CD4-positive, alpha-beta memory T cell (primary cell): ENCODE results near the gene C1S. TPM values are rescaled to one million over a fixed set of nuclear protein-coding genes. Genes with fewer than 3 reads are reported as not detected.

ENCODE experiments used
- CTCF ChIA-PET: fragments of 350-600 bp; sonication (Branson Sonifier 250); formaldehyde crosslinking; loops from one replicate; lab custom pipeline; 2021; ENCODE audit warnings: inconsistent platforms; ENCODE audit not compliant: partially characterized antibody; lab: Charles Lee
- POLR2A ChIA-PET: fragments of 350-600 bp; sonication (Branson Sonifier 250); formaldehyde crosslinking; loops from one replicate; lab custom pipeline; 2021; ENCODE audit not compliant: partially characterized antibody; lab: Charles Lee
- DNase-seq, 5 donors: peaks; one replicate each; pipeline versions ENCODE4 v3.0.0 to v3.0.0-alpha.2; 2020 to 2022; ENCODE audit warnings: mixed read lengths in 1 of 5
- H3K27ac ChIP-seq: one replicate; pipeline ENCODE4 v1.7.0; 2013; ENCODE audit warnings: low read depth, low read length
- H3K27me3 ChIP-seq: 2 replicates; pipeline ENCODE4 v1.7.0; 2013; ENCODE audit warnings: mild to moderate bottlenecking, low read length, moderate library complexity; ENCODE audit not compliant: insufficient read depth
- H3K36me3 ChIP-seq: 2 replicates; pipeline ENCODE4 v1.7.0; 2013; ENCODE audit warnings: mild to moderate bottlenecking, low read length, moderate library complexity; ENCODE audit not compliant: insufficient read depth
- H3K4me1 ChIP-seq: 2 replicates; pipeline ENCODE4 v1.7.0; 2013; ENCODE audit warnings: mild to moderate bottlenecking, low read length, moderate library complexity; ENCODE audit not compliant: insufficient read depth
- H3K4me3 ChIP-seq, 2 donors: one replicate each; pipeline ENCODE4 v1.7.0; 2013; ENCODE audit warnings: low read length in 2 of 2, mild to moderate bottlenecking in 1 of 2
- H3K9me3 ChIP-seq, 2 donors: one replicate each; pipeline ENCODE4 v1.7.0; 2013; ENCODE audit warnings: low read length in 2 of 2, control low read depth in 1 of 2; ENCODE audit not compliant: control insufficient read depth in 1 of 2
- H3K27ac Mint-ChIP-seq, 7 donors: one replicate each; pipeline ENCODE4 v1.8.0; 2020 to 2021; ENCODE audit warnings: mixed read lengths in 7 of 7, mild to moderate bottlenecking in 6 of 7, inconsistent platforms in 3 of 7, moderate library complexity in 3 of 7
- H3K27me3 Mint-ChIP-seq, 2 donors: one replicate each; pipeline ENCODE4 v1.8.0; 2020 to 2021; ENCODE audit warnings: mixed read lengths in 2 of 2
- H3K36me3 Mint-ChIP-seq, 2 donors: one replicate each; pipeline ENCODE4 v1.8.0; 2020 to 2021; ENCODE audit warnings: mixed read lengths in 2 of 2, inconsistent platforms in 1 of 2, mild to moderate bottlenecking in 1 of 2
- H3K4me1 Mint-ChIP-seq, 4 donors: one replicate each; pipeline ENCODE4 v1.8.0; 2020 to 2021; ENCODE audit warnings: mixed read lengths in 4 of 4, mild to moderate bottlenecking in 1 of 4
- H3K4me3 Mint-ChIP-seq, 8 donors: one replicate each; pipeline ENCODE4 v1.8.0; 2020 to 2021; ENCODE audit warnings: mixed read lengths in 8 of 8, mild to moderate bottlenecking in 7 of 8, moderate library complexity in 6 of 8, inconsistent platforms in 3 of 8
- H3K9me3 Mint-ChIP-seq, 8 donors: one replicate each; pipeline ENCODE4 v1.8.0; 2020 to 2021; ENCODE audit warnings: mixed read lengths in 8 of 8, mild to moderate bottlenecking in 5 of 8, inconsistent platforms in 3 of 8, moderate library complexity in 1 of 8
- intact Hi-C: fragments of 100-400 bp; cut with micrococcal nuclease; formaldehyde crosslinking; loops from one replicate; pipeline ENCODE4 v1.15.1; 2023
- polyA plus RNA-seq, 2 donors: library from polyadenylated mRNA; unstranded; fragments of 300-500 nt; fragmentation: Illumina TruSeq; gene quantifications; one replicate each; pipeline ENCODE4 v1.2.3, GENCODE V29; 2021
- total RNA-seq, 2 experiments: library from RNA; stranded (reverse); gene quantifications; one replicate each; pipeline ENCODE4 v1.2.3, GENCODE V29; 2021

C1S gene
- total and polyA plus RNA-seq, 4 experiments from 2014 or later: 1.3 to 2.6 TPM; not detected in 2

- Mint-ChIP-seq H3K9me3 (peaks cover 0 to 3% (median 0%) of the 10 kb centered on the region in 8 donors), H3K27me3 (peaks cover 3% of the 10 kb centered on the region in 2 donors), H3K36me3 (peaks cover 0 to 5% of the 10 kb centered on the region in 2 donors), H3K4me3 (no peak overlapping the region), H3K27ac (no peak overlapping the region), H3K4me1 (no peaks in the 10 kb centered on the region)
- Histone ChIP-seq H3K9me3 (no peaks in the 10 kb centered on the region), H3K4me1 (no peaks in the 10 kb centered on the region), H3K4me3 (no peak overlapping the region), H3K36me3 (no peaks in the 10 kb centered on the region), H3K27me3 (no peaks in the 10 kb centered on the region), H3K27ac (no peak overlapping the region)
- POLR2A ChIA-PET: no interaction called here
- intact Hi-C loops: no loop called here
- no peak for DNase-seq
- CTCF ChIA-PET: no interaction called here
Observed at GRCh38 chr12:7081037-7081436, 20.5 kb downstream of the C1S start.

GRCh38 chr12:7083125-7083524 is 22.6 kb downstream of the C1S start:
- H3K36me3 ChIP-seq: no peaks in the 10 kb centered on the region
- Mint-ChIP-seq H3K4me3 (no peak overlapping the region), H3K9me3 (peaks cover 0 to 3% (median 0%) of the 10 kb centered on the region in 8 donors), H3K27me3 (peaks cover 0 to 3% of the 10 kb centered on the region in 2 donors), H3K4me1 (no peaks in the 10 kb centered on the region), H3K36me3 (peaks cover 0 to 5% of the 10 kb centered on the region in 2 donors), H3K27ac (no peak overlapping the region)
- CTCF ChIA-PET: no interaction called here
- POLR2A ChIA-PET: no interaction called here
- H3K4me1 ChIP-seq: no peaks in the 10 kb centered on the region
- intact Hi-C loops: no loop called here
- no peaks in the 10 kb centered on the region for H3K27me3 ChIP-seq
- H3K4me3 ChIP-seq: no peak overlapping the region
- no peak for DNase-seq
- H3K27ac ChIP-seq: no peak overlapping the region
- H3K9me3 ChIP-seq: no peaks in the 10 kb centered on the region

GRCh38 chr12:7089196-7089871 is 28.8 kb downstream of the C1S start:
- POLR2A ChIA-PET: interaction anchor here (1.2 kb wide), 1 partner anchor 145 kb away, joined by 4 read pairs; no protein-coding TSS in a partner anchor
- intact Hi-C loops: no loop called here

GRCh38 chr12:7090222-7090998 is 29.9 kb downstream of the C1S start:
- peak overlapping the region in 1 of 7 donors; percentile 88 for H3K27ac Mint-ChIP-seq
- no peak overlapping the region for H3K4me3 ChIP-seq
- ChIA-PET POLR2A (interaction anchor here (1.2 kb wide), 2 partner anchors 146 to 223 kb away, joined by 3 to 4 read pairs; partner anchors contain the start of gene TPI1), CTCF (interaction anchor here (1.0 to 5.3 kb wide), 7 partner anchors 12 to 167 kb away, joined by 3 to 29 read pairs (median 5); partner anchors contain the start of genes C12orf57, C1RL and RNU7-1)
- intact Hi-C loops: loop anchor here (5.0 kb wide), 1 partner anchor 73 kb away; the partner anchor contains the start of gene LPCAT3
- H3K4me1 ChIP-seq: peaks cover 15% of the 10 kb centered on the region
- peaks cover 0 to 3% of the 10 kb centered on the region in 2 donors for H3K36me3 Mint-ChIP-seq
- H3K4me3 Mint-ChIP-seq: peak overlapping the region in 1 of 8 donors; percentile 20
- H3K27me3 Mint-ChIP-seq: no peaks in the 10 kb centered on the region
- H3K27ac ChIP-seq: no peak overlapping the region
- no peaks in the 10 kb centered on the region for H3K9me3 ChIP-seq
- H3K36me3 ChIP-seq: no peaks in the 10 kb centered on the region
- peaks cover 6 to 12% (median 8%) of the 10 kb centered on the region in 4 donors for H3K4me1 Mint-ChIP-seq
- DNase-seq: no peak
- no peaks in the 10 kb centered on the region for H3K27me3 ChIP-seq
- H3K9me3 Mint-ChIP-seq: peaks cover 0 to 1% (median 0%) of the 10 kb centered on the region in 8 donors

More at GRCh38 chr12:7089196-7089871, 28.8 kb downstream of the C1S start:
- Mint-ChIP-seq H3K27ac (peak overlapping the region in 1 of 7 donors; percentile 38), H3K27me3 (no peaks in the 10 kb centered on the region), H3K4me1 (peaks cover 6 to 12% (median 8%) of the 10 kb centered on the region in 4 donors), H3K9me3 (no peaks in the 10 kb centered on the region), H3K36me3 (peaks cover 0 to 2% of the 10 kb centered on the region in 2 donors), H3K4me3 (no peak overlapping the region)
- DNase-seq: no peak
- no peak overlapping the region for H3K27ac ChIP-seq
- H3K4me3 ChIP-seq: no peak overlapping the region
- H3K9me3 ChIP-seq: no peaks in the 10 kb centered on the region
- H3K36me3 ChIP-seq: no peaks in the 10 kb centered on the region
- peaks cover 15% of the 10 kb centered on the region for H3K4me1 ChIP-seq
- H3K27me3 ChIP-seq: no peaks in the 10 kb centered on the region
- CTCF ChIA-PET: interaction anchor here (1.3 to 5.3 kb wide), 3 partner anchors 18 to 144 kb away, joined by 3 to 29 read pairs (median 7); partner anchors contain the start of gene C1RL

- no peaks in the 10 kb centered on the region for H3K27me3 ChIP-seq
- H3K4me3 ChIP-seq: no peak overlapping the region
- Mint-ChIP-seq H3K27me3 (no peaks in the 10 kb centered on the region), H3K36me3 (peaks cover 0 to 3% of the 10 kb centered on the region in 2 donors), H3K9me3 (peaks cover 0 to 1% (median 0%) of the 10 kb centered on the region in 8 donors), H3K4me1 (peaks cover 6 to 12% (median 8%) of the 10 kb centered on the region in 4 donors), H3K27ac (peak overlapping the region in 1 of 7 donors; percentile 81), H3K4me3 (peak overlapping the region in 2 of 8 donors; percentile 17 to 21)
- no peak for DNase-seq
- no peak overlapping the region for H3K27ac ChIP-seq
- no peaks in the 10 kb centered on the region for H3K36me3 ChIP-seq
- no peaks in the 10 kb centered on the region for H3K9me3 ChIP-seq
- H3K4me1 ChIP-seq: peaks cover 15% of the 10 kb centered on the region
- intact Hi-C loops: loop anchor here (5.0 kb wide), 1 partner anchor 74 kb away; the partner anchor contains the start of gene LPCAT3
- ChIA-PET POLR2A (interaction anchor here (1.2 kb wide), 1 partner anchor 224 kb away, joined by 3 read pairs; the partner anchor contains the start of gene TPI1), CTCF (interaction anchor here (0.9 to 5.3 kb wide), 10 partner anchors 11 to 167 kb away, joined by 3 to 29 read pairs (median 3); partner anchors contain the start of genes C12orf57, C1RL and RNU7-1)
Observed at GRCh38 chr12:7091171-7091570, 30.7 kb downstream of the C1S start.

- H3K27me3 Mint-ChIP-seq: no peaks in the 10 kb centered on the region
- Histone ChIP-seq H3K9me3 (no peaks in the 10 kb centered on the region), H3K4me3 (peak overlapping the region in 1 of 2 donors; percentile 56), H3K27me3 (no peaks in the 10 kb centered on the region), H3K4me1 (peaks cover 15% of the 10 kb centered on the region), H3K27ac (peak overlapping the region; percentile 44), H3K36me3 (no peaks in the 10 kb centered on the region)
- DNase-seq: no peak
- H3K9me3 Mint-ChIP-seq: peaks cover 0 to 1% (median 0%) of the 10 kb centered on the region in 8 donors
- H3K4me1 Mint-ChIP-seq: peaks cover 6 to 12% (median 8%) of the 10 kb centered on the region in 4 donors
- peaks cover 0 to 3% of the 10 kb centered on the region in 2 donors for H3K36me3 Mint-ChIP-seq
- H3K4me3 Mint-ChIP-seq: peak overlapping the region; percentile 70 to 90 (median 86)
- ChIA-PET CTCF (interaction anchor here (0.9 to 5.3 kb wide), 13 partner anchors 11 to 168 kb away, joined by 3 to 29 read pairs (median 3); partner anchors contain the start of genes C12orf57, C1RL and RNU7-1), POLR2A (interaction anchor here (1.2 to 2.3 kb wide), 2 partner anchors 16 to 224 kb away, joined by 3 to 6 read pairs; partner anchors contain the start of gene TPI1)
- intact Hi-C loops: loop anchor here (1.0 to 5.0 kb wide), 4 partner anchors 74 to 222 kb away; partner anchors contain the start of genes C12orf57 and LPCAT3
- peak overlapping the region in 4 of 7 donors; percentile 57 to 89 (median 86) for H3K27ac Mint-ChIP-seq
Observed at GRCh38 chr12:7091660-7092228, 31.2 kb downstream of the C1S start.
